KMS-11 (cell line): ENCODE measurements around the gene MXI1.

Experiments
- H2AFZ ChIP-seq: fragments of 200-600 bp; sonication (generic); 2 replicates; pipeline ENCODE4 v1.6.1; 2016; ENCODE audit warnings: antibody characterized with exemption, mixed run types, low read depth
- H3K27ac ChIP-seq: fragments of 200-600 bp; sonication (generic); 2 replicates; pipeline ENCODE4 v1.6.1; 2016; ENCODE audit warnings: mild to moderate bottlenecking, mixed run types
- H3K27me3 ChIP-seq: fragments of 200-600 bp; sonication (generic); 2 replicates; pipeline ENCODE4 v1.6.1; 2017; ENCODE audit warnings: mild to moderate bottlenecking, low read depth, mixed run types, moderate library complexity; ENCODE audit not compliant: insufficient read depth
- H3K36me3 ChIP-seq: fragments of 200-600 bp; sonication (generic); 2 replicates; pipeline ENCODE4 v1.6.1; 2017; ENCODE audit warnings: mild to moderate bottlenecking, mixed run types; ENCODE audit not compliant: insufficient read depth
- H3K4me1 ChIP-seq: fragments of 200-600 bp; sonication (generic); 2 replicates; pipeline ENCODE4 v1.6.1; 2016; ENCODE audit warnings: mild to moderate bottlenecking, low read depth, mixed run types; ENCODE audit not compliant: poor library complexity, severe bottlenecking
- H3K4me2 ChIP-seq: fragments of 200-600 bp; sonication (generic); 2 replicates; pipeline ENCODE4 v1.7.0; 2016; ENCODE audit warnings: mild to moderate bottlenecking, mixed run types
- H3K4me3 ChIP-seq: fragments of 200-600 bp; sonication (generic); IDR thresholded peaks from 2 replicates; pipeline ENCODE4 v1.6.1; 2017; ENCODE audit warnings: low read depth, low read length, mixed read lengths; ENCODE audit not compliant: insufficient read depth
- H3K79me2 ChIP-seq: fragments of 200-600 bp; sonication (generic); 2 replicates; pipeline ENCODE4 v1.6.1; 2016; ENCODE audit warnings: low read depth, mixed run types; ENCODE audit not compliant: insufficient read depth
- H3K9ac ChIP-seq: fragments of 200-600 bp; sonication (generic); 2 replicates; pipeline ENCODE4 v1.6.1; 2016; ENCODE audit warnings: mild to moderate bottlenecking, mixed run types
- H4K20me1 ChIP-seq: fragments of 200-600 bp; sonication (generic); 2 replicates; pipeline ENCODE4 v1.6.1; 2016; ENCODE audit warnings: mild to moderate bottlenecking, mixed run types; ENCODE audit not compliant: insufficient read depth
- CTCF ChIP-seq: fragments of 200-600 bp; sonication (generic); conservative IDR thresholded peaks from 2 replicates; pipeline ENCODE4 v1.6.1; 2017; ENCODE audit warnings: low read depth, mild to moderate bottlenecking, antibody characterized with exemption, low read length, moderate library complexity, mixed read lengths

Gene MXI1

DNA sequence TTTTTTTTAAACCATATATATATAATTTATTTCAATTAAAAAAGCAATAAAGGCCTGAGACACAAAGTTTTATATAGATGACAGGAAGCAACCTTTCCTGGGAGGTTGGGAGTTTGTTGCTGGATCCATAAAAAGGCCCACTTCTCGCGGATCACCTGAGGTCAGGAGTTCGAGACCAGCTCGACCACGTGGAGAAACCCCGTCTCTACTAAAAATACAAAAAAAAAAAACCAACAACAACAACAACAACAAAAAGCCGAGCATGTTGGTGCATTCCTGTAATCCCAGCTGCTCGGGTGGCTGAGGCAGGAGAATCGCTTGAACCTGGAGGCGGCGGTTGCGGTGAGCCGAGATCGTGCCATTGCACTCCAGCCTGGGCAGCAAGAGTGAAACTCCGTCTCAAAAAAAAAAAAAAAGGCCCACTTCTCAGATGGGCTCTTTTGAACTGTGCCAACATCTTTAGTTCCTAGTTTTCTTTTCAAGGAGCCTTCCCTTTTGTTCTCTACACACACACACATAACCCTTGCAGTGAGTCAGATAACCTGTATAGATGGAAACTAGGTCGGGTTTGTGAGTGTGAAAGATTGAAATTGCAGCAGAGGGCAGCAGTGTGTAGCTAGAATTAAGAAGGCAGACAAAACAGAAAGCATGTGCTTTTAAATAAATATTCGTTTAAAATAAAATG, 98.5 kb downstream of the MXI1 start:
- Histone ChIP-seq H3K27me3 (no peaks in the 10 kb centered on the region), H3K4me2 (peak overlapping the region; percentile 53), H3K36me3 (peaks cover 21% of the 10 kb centered on the region; the same call in 1 of the 2 replicates), H4K20me1 (no peaks in the 10 kb centered on the region), H2AFZ (peak overlapping the region; percentile 32; the same call in 1 of the 2 replicates), H3K9ac (peak overlapping the region; percentile 33; the same call in 1 of the 2 replicates), H3K4me3 (no peak overlapping the region), H3K4me1 (peaks cover 47% of the 10 kb centered on the region), H3K27ac (no peak overlapping the region; the same call in 1 of the 2 replicates), H3K79me2 (peaks cover 40% of the 10 kb centered on the region)
- peak; percentile 81 for TF ChIP-seq CTCF

DNA sequence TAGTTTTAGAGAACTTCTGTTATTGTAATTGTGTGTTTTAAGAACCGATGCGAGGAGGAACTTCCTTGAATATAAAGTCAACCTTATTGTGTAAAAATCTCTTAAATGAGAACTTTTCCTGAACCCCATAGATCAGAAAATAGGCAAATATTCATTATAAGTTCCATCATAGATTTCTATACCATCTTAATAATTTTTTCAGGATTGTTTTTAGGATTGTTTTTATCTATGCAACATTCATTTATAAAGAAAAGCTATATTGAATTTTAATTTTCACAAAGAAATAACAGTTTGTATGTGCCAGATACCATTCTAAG, 99.0 kb downstream of the MXI1 start:
- peak overlapping the region; percentile 53 for H3K4me2 ChIP-seq
- peaks cover 18% of the 10 kb centered on the region; the same call in 1 of the 2 replicates for H3K36me3 ChIP-seq
- H3K4me1 ChIP-seq = peaks cover 47% of the 10 kb centered on the region
- TF ChIP-seq CTCF = no peak; the same call in none of the 2 replicates
- H4K20me1 ChIP-seq = no peaks in the 10 kb centered on the region
- H3K27me3 ChIP-seq = no peaks in the 10 kb centered on the region
- no peak overlapping the region for H3K27ac ChIP-seq
- H3K79me2 ChIP-seq = peaks cover 35% of the 10 kb centered on the region
- peak overlapping the region; percentile 32; the same call in 1 of the 2 replicates for H2AFZ ChIP-seq
- no peak overlapping the region for H3K4me3 ChIP-seq
- H3K9ac ChIP-seq = peak overlapping the region; percentile 33; the same call in 1 of the 2 replicates

DNA sequence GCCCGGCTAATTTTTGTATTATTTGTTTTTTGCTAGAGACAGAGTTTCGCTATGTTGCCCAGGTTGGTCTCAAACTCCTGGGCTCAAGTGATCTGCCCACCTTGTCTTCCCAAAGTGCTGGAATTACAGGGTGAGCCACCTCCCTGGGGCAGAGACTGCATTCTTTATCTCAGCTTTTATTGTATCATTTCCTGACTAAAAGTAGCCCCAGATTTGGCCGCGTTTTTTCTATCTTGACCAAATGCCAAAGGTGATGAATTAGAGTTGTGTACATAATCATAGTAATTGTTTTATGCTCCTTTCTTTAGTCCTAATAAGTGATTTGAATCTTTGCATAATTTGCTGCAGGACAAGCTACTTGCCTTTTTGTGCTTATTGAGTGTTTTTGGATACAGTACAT, 100.4 kb downstream of the MXI1 start:
- H3K79me2 ChIP-seq = peaks cover 21% of the 10 kb centered on the region
- peaks cover 4% of the 10 kb centered on the region; the same call in 1 of the 2 replicates for H3K36me3 ChIP-seq
- H4K20me1 ChIP-seq = no peaks in the 10 kb centered on the region
- no peak overlapping the region for H2AFZ ChIP-seq
- TF ChIP-seq CTCF = no peak
- H3K27ac ChIP-seq = no peak overlapping the region
- no peak overlapping the region for H3K4me3 ChIP-seq
- peaks cover 47% of the 10 kb centered on the region for H3K4me1 ChIP-seq
- H3K27me3 ChIP-seq = no peaks in the 10 kb centered on the region
- H3K4me2 ChIP-seq = no peak overlapping the region
- no peak overlapping the region for H3K9ac ChIP-seq

DNA sequence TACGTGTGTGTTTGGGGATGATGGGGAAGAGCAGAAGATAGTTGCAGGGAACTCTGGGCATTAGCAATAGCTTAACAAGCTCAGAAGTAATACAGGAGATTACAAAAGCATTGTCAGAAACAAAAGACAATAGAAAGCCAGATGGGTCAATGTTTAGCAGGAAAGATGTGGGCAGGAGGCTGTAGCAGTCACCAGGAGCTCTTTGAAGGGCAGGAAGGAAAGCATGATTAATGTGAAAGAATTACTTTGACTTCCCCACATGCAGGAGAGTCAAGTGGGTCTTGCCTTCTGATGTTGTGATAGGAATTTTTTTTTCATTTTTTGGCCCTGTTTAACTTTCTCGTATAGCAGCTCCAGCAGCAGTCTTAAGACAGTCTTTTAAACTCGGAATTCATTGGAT, 103.3 kb downstream of the MXI1 start:
- TF ChIP-seq CTCF = no peak
- no peaks in the 10 kb centered on the region for H3K36me3 ChIP-seq
- no peak overlapping the region for H2AFZ ChIP-seq
- H3K4me1 ChIP-seq = peaks cover 36% of the 10 kb centered on the region
- no peak overlapping the region for H3K4me3 ChIP-seq
- H4K20me1 ChIP-seq = no peaks in the 10 kb centered on the region
- no peak overlapping the region for H3K27ac ChIP-seq
- no peaks in the 10 kb centered on the region for H3K79me2 ChIP-seq
- no peaks in the 10 kb centered on the region for H3K27me3 ChIP-seq
- peak overlapping the region; percentile 29; the same call in 1 of the 2 replicates for H3K4me2 ChIP-seq
- H3K9ac ChIP-seq = no peak overlapping the region
